CD4-positive, alpha-beta memory T cell (primary cell): Measurements from ENCODE around the gene RNF212. TPM values are rescaled to one million over a fixed set of nuclear protein-coding genes. Genes with fewer than 3 reads are reported as not detected.

Experiments used
- CTCF ChIA-PET: fragments of 350-600 bp; sonication (Branson Sonifier 250); formaldehyde crosslinking; loops from one replicate; lab custom pipeline; 2021; ENCODE audit warnings: inconsistent platforms; ENCODE audit not compliant: partially characterized antibody; lab: Charles Lee
- POLR2A ChIA-PET: fragments of 350-600 bp; sonication (Branson Sonifier 250); formaldehyde crosslinking; loops from one replicate; lab custom pipeline; 2021; ENCODE audit not compliant: partially characterized antibody; lab: Charles Lee
- DNase-seq, 5 donors: peaks; one replicate each; pipeline versions ENCODE4 v3.0.0 to v3.0.0-alpha.2; 2020 to 2022; ENCODE audit warnings: mixed read lengths in 1 of 5
- H3K27ac ChIP-seq: one replicate; pipeline ENCODE4 v1.7.0; 2013; ENCODE audit warnings: low read depth, low read length
- H3K27me3 ChIP-seq: 2 replicates; pipeline ENCODE4 v1.7.0; 2013; ENCODE audit warnings: mild to moderate bottlenecking, low read length, moderate library complexity; ENCODE audit not compliant: insufficient read depth
- H3K36me3 ChIP-seq: 2 replicates; pipeline ENCODE4 v1.7.0; 2013; ENCODE audit warnings: mild to moderate bottlenecking, low read length, moderate library complexity; ENCODE audit not compliant: insufficient read depth
- H3K4me1 ChIP-seq: 2 replicates; pipeline ENCODE4 v1.7.0; 2013; ENCODE audit warnings: mild to moderate bottlenecking, low read length, moderate library complexity; ENCODE audit not compliant: insufficient read depth
- H3K4me3 ChIP-seq, 2 donors: one replicate each; pipeline ENCODE4 v1.7.0; 2013; ENCODE audit warnings: low read length in 2 of 2, mild to moderate bottlenecking in 1 of 2
- H3K9me3 ChIP-seq, 2 donors: one replicate each; pipeline ENCODE4 v1.7.0; 2013; ENCODE audit warnings: low read length in 2 of 2, control low read depth in 1 of 2; ENCODE audit not compliant: control insufficient read depth in 1 of 2
- H3K27ac Mint-ChIP-seq, 7 donors: one replicate each; pipeline ENCODE4 v1.8.0; 2020 to 2021; ENCODE audit warnings: mixed read lengths in 7 of 7, mild to moderate bottlenecking in 6 of 7, inconsistent platforms in 3 of 7, moderate library complexity in 3 of 7
- H3K27me3 Mint-ChIP-seq, 2 donors: one replicate each; pipeline ENCODE4 v1.8.0; 2020 to 2021; ENCODE audit warnings: mixed read lengths in 2 of 2
- H3K36me3 Mint-ChIP-seq, 2 donors: one replicate each; pipeline ENCODE4 v1.8.0; 2020 to 2021; ENCODE audit warnings: mixed read lengths in 2 of 2, inconsistent platforms in 1 of 2, mild to moderate bottlenecking in 1 of 2
- H3K4me1 Mint-ChIP-seq, 4 donors: one replicate each; pipeline ENCODE4 v1.8.0; 2020 to 2021; ENCODE audit warnings: mixed read lengths in 4 of 4, mild to moderate bottlenecking in 1 of 4
- H3K4me3 Mint-ChIP-seq, 8 donors: one replicate each; pipeline ENCODE4 v1.8.0; 2020 to 2021; ENCODE audit warnings: mixed read lengths in 8 of 8, mild to moderate bottlenecking in 7 of 8, moderate library complexity in 6 of 8, inconsistent platforms in 3 of 8
- H3K9me3 Mint-ChIP-seq, 8 donors: one replicate each; pipeline ENCODE4 v1.8.0; 2020 to 2021; ENCODE audit warnings: mixed read lengths in 8 of 8, mild to moderate bottlenecking in 5 of 8, inconsistent platforms in 3 of 8, moderate library complexity in 1 of 8
- intact Hi-C: fragments of 100-400 bp; cut with micrococcal nuclease; formaldehyde crosslinking; loops from one replicate; pipeline ENCODE4 v1.15.1; 2023
- polyA plus RNA-seq, 2 donors: library from polyadenylated mRNA; unstranded; fragments of 300-500 nt; fragmentation: Illumina TruSeq; gene quantifications; one replicate each; pipeline ENCODE4 v1.2.3, GENCODE V29; 2021
- total RNA-seq, 2 experiments: library from RNA; stranded (reverse); gene quantifications; one replicate each; pipeline ENCODE4 v1.2.3, GENCODE V29; 2021

The RNF212 gene
- total and polyA plus RNA-seq, 4 experiments from 2014 or later = 2.3 to 4.2 (median 3.1) TPM

GRCh38 chr4:1153567-1154090, 40.3 kb upstream of the RNF212 start:
- CTCF ChIA-PET = interaction anchor here (1.6 kb wide), 1 partner anchor 14 kb away, joined by 5 read pairs; no protein-coding TSS in a partner anchor
- intact Hi-C loops = no loop called here
- no peaks in the 10 kb centered on the region for H3K4me1 ChIP-seq

GRCh38 chr4:1152290-1152689, 38.9 kb upstream of the RNF212 start:
- no peak overlapping the region for H3K27ac Mint-ChIP-seq
- intact Hi-C loops = no loop called here

More at GRCh38 chr4:1153567-1154090, 40.3 kb upstream of the RNF212 start:
- no peak for DNase-seq
- no peak overlapping the region for H3K4me3 ChIP-seq
- Mint-ChIP-seq H3K9me3 (peaks cover 0 to 13% (median 3%) of the 10 kb centered on the region in 8 donors), H3K4me1 (no peaks in the 10 kb centered on the region), H3K27ac (no peak overlapping the region), H3K27me3 (peaks cover 13% of the 10 kb centered on the region in 2 donors), H3K36me3 (no peaks in the 10 kb centered on the region), H3K4me3 (no peak overlapping the region)
- POLR2A ChIA-PET = no interaction called here
- no peak overlapping the region for H3K27ac ChIP-seq
- no peaks in the 10 kb centered on the region for H3K9me3 ChIP-seq
- H3K27me3 ChIP-seq = no peaks in the 10 kb centered on the region
- no peaks in the 10 kb centered on the region for H3K36me3 ChIP-seq

GRCh38 chr4:1151541-1151940, 38.2 kb upstream of the RNF212 start:
- no peaks in the 10 kb centered on the region for H3K4me1 Mint-ChIP-seq
- intact Hi-C loops = no loop called here
- no peaks in the 10 kb centered on the region for H3K4me1 ChIP-seq
- peaks cover 13% of the 10 kb centered on the region in 2 donors for H3K27me3 Mint-ChIP-seq
- H3K9me3 Mint-ChIP-seq = peaks cover 0 to 2% (median 0%) of the 10 kb centered on the region in 8 donors
- H3K9me3 ChIP-seq = no peaks in the 10 kb centered on the region
- POLR2A ChIA-PET = no interaction called here
- DNase-seq = no peak
- no peak overlapping the region for H3K4me3 Mint-ChIP-seq
- no peaks in the 10 kb centered on the region for H3K36me3 Mint-ChIP-seq
- CTCF ChIA-PET = interaction anchor here (0.9 to 2.5 kb wide), 4 partner anchors 12 to 22 kb away, joined by 3 to 8 read pairs (median 4); no protein-coding TSS in a partner anchor
- H3K4me3 ChIP-seq = no peak overlapping the region
- no peak overlapping the region for H3K27ac Mint-ChIP-seq
- H3K36me3 ChIP-seq = no peaks in the 10 kb centered on the region
- no peaks in the 10 kb centered on the region for H3K27me3 ChIP-seq
- no peak overlapping the region for H3K27ac ChIP-seq

More at GRCh38 chr4:1152290-1152689, 38.9 kb upstream of the RNF212 start:
- POLR2A ChIA-PET = no interaction called here
- H3K4me1 Mint-ChIP-seq = no peaks in the 10 kb centered on the region
- Histone ChIP-seq H3K4me3 (no peak overlapping the region), H3K4me1 (no peaks in the 10 kb centered on the region), H3K27ac (no peak overlapping the region), H3K27me3 (no peaks in the 10 kb centered on the region), H3K9me3 (no peaks in the 10 kb centered on the region), H3K36me3 (no peaks in the 10 kb centered on the region)
- CTCF ChIA-PET = interaction anchor here (0.7 to 1.5 kb wide), 3 partner anchors 15 to 23 kb away, joined by 3 to 6 read pairs (median 3); no protein-coding TSS in a partner anchor
- no peaks in the 10 kb centered on the region for H3K36me3 Mint-ChIP-seq
- no peak for DNase-seq
- peaks cover 13% of the 10 kb centered on the region in 2 donors for H3K27me3 Mint-ChIP-seq
- H3K9me3 Mint-ChIP-seq = peaks cover 0 to 2% (median 0%) of the 10 kb centered on the region in 8 donors
- H3K4me3 Mint-ChIP-seq = no peak overlapping the region

- no peak overlapping the region for H3K27ac Mint-ChIP-seq
These were observed 37.5 kb upstream of the RNF212 start for GRCh38 chr4:1150875-1151274.

GRCh38 chr4:1139860-1140259, 26.5 kb upstream of the RNF212 start:
- H3K4me1 ChIP-seq = peaks cover 11% of the 10 kb centered on the region
- no peaks in the 10 kb centered on the region for H3K36me3 ChIP-seq
- Mint-ChIP-seq H3K27ac (peak overlapping the region in 1 of 7 donors; percentile 59), H3K4me3 (no peak overlapping the region), H3K9me3 (no peaks in the 10 kb centered on the region), H3K4me1 (peaks cover 9 to 17% (median 12%) of the 10 kb centered on the region in 4 donors), H3K36me3 (no peaks in the 10 kb centered on the region), H3K27me3 (peaks cover 3% of the 10 kb centered on the region in 2 donors)
- H3K27me3 ChIP-seq = no peaks in the 10 kb centered on the region
- H3K4me3 ChIP-seq = no peak overlapping the region
- no peak for DNase-seq
- intact Hi-C loops = loop anchor here (10.0 kb wide), 1 partner anchor 465 kb away; no protein-coding TSS in a partner anchor
- H3K9me3 ChIP-seq = no peaks in the 10 kb centered on the region
- H3K27ac ChIP-seq = no peak overlapping the region
- ChIA-PET POLR2A (no interaction called here), CTCF (no interaction called here)

More at GRCh38 chr4:1150875-1151274, 37.5 kb upstream of the RNF212 start:
- Histone ChIP-seq H3K27me3 (no peaks in the 10 kb centered on the region), H3K27ac (no peak overlapping the region), H3K4me1 (no peaks in the 10 kb centered on the region), H3K36me3 (no peaks in the 10 kb centered on the region), H3K4me3 (no peak overlapping the region), H3K9me3 (no peaks in the 10 kb centered on the region)
- H3K4me1 Mint-ChIP-seq = no peaks in the 10 kb centered on the region
- H3K36me3 Mint-ChIP-seq = no peaks in the 10 kb centered on the region
- peaks cover 13% of the 10 kb centered on the region in 2 donors for H3K27me3 Mint-ChIP-seq
- DNase-seq = no peak
- ChIA-PET CTCF (interaction anchor here (1.3 to 2.5 kb wide), 3 partner anchors 13 to 21 kb away, joined by 3 to 8 read pairs (median 3); no protein-coding TSS in a partner anchor), POLR2A (no interaction called here)
- H3K9me3 Mint-ChIP-seq = peaks cover 0 to 2% (median 0%) of the 10 kb centered on the region in 8 donors
- intact Hi-C loops = no loop called here
- H3K4me3 Mint-ChIP-seq = no peak overlapping the region

GRCh38 chr4:1137850-1138249, 24.5 kb upstream of the RNF212 start:
- H3K36me3 ChIP-seq = no peaks in the 10 kb centered on the region
- POLR2A ChIA-PET = interaction anchor here (1.0 to 1.5 kb wide), 3 partner anchors 110 to 208 kb away, joined by 4 to 5 read pairs (median 4); no protein-coding TSS in a partner anchor
- Mint-ChIP-seq H3K4me1 (peaks cover 9 to 17% (median 12%) of the 10 kb centered on the region in 4 donors), H3K27ac (peak overlapping the region in 2 of 7 donors; percentile 3 to 16), H3K36me3 (no peaks in the 10 kb centered on the region), H3K4me3 (peak overlapping the region; percentile 57 to 87 (median 80)), H3K27me3 (peaks cover 0 to 3% of the 10 kb centered on the region in 2 donors), H3K9me3 (no peaks in the 10 kb centered on the region)
- CTCF ChIA-PET = interaction anchor here (0.9 to 3.7 kb wide), 5 partner anchors 29 to 219 kb away, joined by 3 to 16 read pairs (median 5); no protein-coding TSS in a partner anchor
- DNase-seq = no peak
- no peaks in the 10 kb centered on the region for H3K9me3 ChIP-seq
- H3K4me3 ChIP-seq = no peak overlapping the region
- no peaks in the 10 kb centered on the region for H3K27me3 ChIP-seq
- H3K27ac ChIP-seq = no peak overlapping the region
- H3K4me1 ChIP-seq = peaks cover 11% of the 10 kb centered on the region
- intact Hi-C loops = loop anchor here (10.0 kb wide), 1 partner anchor 467 kb away; no protein-coding TSS in a partner anchor
